DND-41 (cell line): ENCODE measurements around the gene SKIC8.

Source experiments
- ATAC-seq: fragments of 200-7000 bp; cut with Tn5 transposase; 3 replicates; pipeline ENCODE4 v1.9.1; 2021; ENCODE audit warnings: low read depth; ENCODE audit not compliant: insufficient read depth
- DNase-seq: peaks from one replicate; pipeline ENCODE4 v3.0.0-alpha.2; 2020
- H2AFZ ChIP-seq: 2 replicates; pipeline ENCODE4 v1.6.0; 2012; ENCODE audit warnings: low read depth, low read length
- H3K27ac ChIP-seq: 2 replicates; pipeline ENCODE4 v1.5.1; 2012; ENCODE audit warnings: low read length, inconsistent platforms
- H3K27me3 ChIP-seq: fragments of 200-600 bp; sonication (generic); 2 replicates; pipeline ENCODE4 v1.6.0; 2012; ENCODE audit warnings: low read length, mild to moderate bottlenecking, inconsistent platforms; ENCODE audit not compliant: insufficient read depth, poor library complexity
- H3K36me3 ChIP-seq: 2 replicates; pipeline ENCODE4 v1.5.1; 2012; ENCODE audit warnings: low read length, inconsistent platforms; ENCODE audit not compliant: insufficient read depth
- H3K4me1 ChIP-seq: 2 replicates; pipeline ENCODE4 v1.5.1; 2012; ENCODE audit warnings: mild to moderate bottlenecking, low read length; ENCODE audit not compliant: insufficient read depth
- H3K4me2 ChIP-seq: 2 replicates; pipeline ENCODE4 v1.6.0; 2012; ENCODE audit warnings: mild to moderate bottlenecking, moderate library complexity, low read length, inconsistent platforms; ENCODE audit not compliant: insufficient read depth
- H3K4me3 ChIP-seq, 2 experiments: fragments of 200-600 bp in 1 of 2; shearing (Covaris generic) in 1 of 2; 2 replicates each; pipeline ENCODE4 v1.5.1; 2012 to 2016; ENCODE audit warnings: inconsistent platforms in 2 of 2, low read length in 2 of 2, mild to moderate bottlenecking in 2 of 2, low read depth in 1 of 2, moderate library complexity in 1 of 2
- H3K79me2 ChIP-seq: 2 replicates; pipeline ENCODE4 v1.6.0; 2012; ENCODE audit warnings: low read length, inconsistent platforms; ENCODE audit not compliant: insufficient read depth
- H3K9ac ChIP-seq: 2 replicates; pipeline ENCODE4 v1.6.0; 2012; ENCODE audit warnings: low read depth, mild to moderate bottlenecking, inconsistent platforms, low read length, moderate library complexity
- H3K9me3 ChIP-seq: 2 replicates; pipeline ENCODE4 v1.5.1; 2012; ENCODE audit warnings: low read length, moderate library complexity, mild to moderate bottlenecking, inconsistent platforms; ENCODE audit not compliant: insufficient read depth, severe bottlenecking
- H4K20me1 ChIP-seq: 2 replicates; pipeline ENCODE4 v1.6.0; 2012; ENCODE audit warnings: low read length; ENCODE audit not compliant: insufficient read depth
- CTCF ChIP-seq: IDR thresholded peaks from 2 replicates; pipeline ENCODE4 v1.5.1; 2012; ENCODE audit warnings: borderline replicate concordance, low read length, moderate library complexity, mild to moderate bottlenecking; ENCODE audit not compliant: poor library complexity, severe bottlenecking; ENCODE audit errors: extremely low read depth
- EZH2 ChIP-seq: IDR thresholded peaks from 3 replicates; pipeline ENCODE4 v1.6.1; 2012; ENCODE audit warnings: borderline replicate concordance, low read depth, mild to moderate bottlenecking, moderate library complexity, low read length, inconsistent platforms; ENCODE audit not compliant: severe bottlenecking

The SKIC8 gene

GRCh38 chr15:78261062-78261461 lies 38.3 kb downstream of the SKIC8 start:
- Histone ChIP-seq H3K27ac (no peak overlapping the region), H3K27me3 (no peaks in the 10 kb centered on the region), H4K20me1 (no peaks in the 10 kb centered on the region), H3K9ac (no peak overlapping the region), H3K4me3 (no peak overlapping the region), H2AFZ (no peak overlapping the region), H3K4me1 (no peaks in the 10 kb centered on the region), H3K9me3 (no peaks in the 10 kb centered on the region), H3K4me2 (no peak overlapping the region), H3K36me3 (no peaks in the 10 kb centered on the region), H3K79me2 (no peaks in the 10 kb centered on the region)
- ATAC-seq = no peak
- TF ChIP-seq CTCF (no peak), EZH2 (no peak)
- DNase-seq = no peak

GRCh38 chr15:78260489-78260888 lies 38.9 kb downstream of the SKIC8 start:
- Histone ChIP-seq H4K20me1 (no peaks in the 10 kb centered on the region), H3K4me3 (no peak overlapping the region), H3K27ac (no peak overlapping the region), H3K27me3 (no peaks in the 10 kb centered on the region), H3K9ac (no peak overlapping the region), H3K4me2 (no peak overlapping the region), H3K79me2 (no peaks in the 10 kb centered on the region), H3K36me3 (no peaks in the 10 kb centered on the region), H3K4me1 (no peaks in the 10 kb centered on the region), H2AFZ (no peak overlapping the region), H3K9me3 (no peaks in the 10 kb centered on the region)
- ATAC-seq (no peak), DNase-seq (no peak)
- TF ChIP-seq CTCF (no peak), EZH2 (no peak)

- Histone ChIP-seq H3K4me2 (no peak overlapping the region), H4K20me1 (no peaks in the 10 kb centered on the region), H3K9ac (no peak overlapping the region), H3K27me3 (no peaks in the 10 kb centered on the region), H3K79me2 (no peaks in the 10 kb centered on the region), H3K9me3 (no peaks in the 10 kb centered on the region), H3K36me3 (no peaks in the 10 kb centered on the region), H3K4me3 (no peak overlapping the region), H3K4me1 (no peaks in the 10 kb centered on the region), H2AFZ (no peak overlapping the region), H3K27ac (no peak overlapping the region)
- no peak for TF ChIP-seq CTCF
- TF ChIP-seq EZH2 = no peak
- DNase-seq = no peak
- ATAC-seq = no peak
Observed at GRCh38 chr15:78259232-78259631, 40.2 kb downstream of the SKIC8 start.

- Histone ChIP-seq H3K79me2 (no peaks in the 10 kb centered on the region), H3K9ac (no peak overlapping the region), H3K4me2 (no peak overlapping the region), H3K27me3 (no peaks in the 10 kb centered on the region), H3K27ac (no peak overlapping the region), H4K20me1 (no peaks in the 10 kb centered on the region), H3K9me3 (no peaks in the 10 kb centered on the region), H2AFZ (no peak overlapping the region), H3K36me3 (no peaks in the 10 kb centered on the region), H3K4me1 (no peaks in the 10 kb centered on the region), H3K4me3 (no peak overlapping the region)
- ATAC-seq = no peak
- no peak for DNase-seq
- TF ChIP-seq CTCF (no peak), EZH2 (no peak)
Observed at GRCh38 chr15:78257681-78258080, 41.7 kb downstream of the SKIC8 start.
